Fibroblast of villous mesenchyme (primary cell): ENCODE data around the gene CARD8. TPM values are rescaled to one million over a fixed set of nuclear protein-coding genes. Genes with fewer than 3 reads are reported as not detected.

Experiments used
- DNase-seq: peaks from one replicate; pipeline ENCODE4 v3.0.0-alpha.2; 2010; ENCODE audit warnings: low read depth
- H3K4me3 ChIP-seq: 2 replicates; pipeline ENCODE4 v1.5.1; 2011; ENCODE audit warnings: low read depth, mild to moderate bottlenecking, low read length
- total RNA-seq: library from RNA; depleted of rRNA; stranded (reverse); fragments of >200 nt; gene quantifications from 2 replicates; pipeline ENCODE4 v1.2.3, GENCODE V29; 2012
- TF ChIP-seq, protein P1 (sequence below): IDR thresholded peaks from 2 replicates; pipeline ENCODE4 v1.5.1; 2012; ENCODE audit warnings: low read depth, mild to moderate bottlenecking, low read length; ENCODE audit not compliant: insufficient read depth

Gene CARD8
- total RNA-seq, 1 donor = 21.2 TPM

DNA sequence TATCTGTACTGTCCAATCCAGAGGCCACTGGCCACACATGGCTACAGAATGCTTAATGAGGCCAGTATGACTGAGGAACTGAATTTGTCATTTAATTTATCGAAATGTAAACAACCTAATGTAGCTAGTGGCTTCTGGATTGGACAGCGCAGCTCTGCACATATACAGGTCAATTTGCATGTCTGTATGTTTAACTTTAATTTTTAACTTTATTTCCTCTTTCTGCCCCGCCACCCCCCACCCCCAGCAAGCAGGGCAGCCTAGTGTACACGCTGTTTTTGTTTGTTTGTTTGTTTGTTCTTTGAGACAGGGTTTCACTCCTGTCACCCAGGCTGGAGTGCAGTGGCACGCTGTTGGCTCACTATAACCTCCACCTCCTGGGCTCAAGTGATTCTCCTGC lies 69.7 kb downstream of the CARD8 start:
- no peak overlapping the region for H3K4me3 ChIP-seq
- TF ChIP-seq, protein P1, sequence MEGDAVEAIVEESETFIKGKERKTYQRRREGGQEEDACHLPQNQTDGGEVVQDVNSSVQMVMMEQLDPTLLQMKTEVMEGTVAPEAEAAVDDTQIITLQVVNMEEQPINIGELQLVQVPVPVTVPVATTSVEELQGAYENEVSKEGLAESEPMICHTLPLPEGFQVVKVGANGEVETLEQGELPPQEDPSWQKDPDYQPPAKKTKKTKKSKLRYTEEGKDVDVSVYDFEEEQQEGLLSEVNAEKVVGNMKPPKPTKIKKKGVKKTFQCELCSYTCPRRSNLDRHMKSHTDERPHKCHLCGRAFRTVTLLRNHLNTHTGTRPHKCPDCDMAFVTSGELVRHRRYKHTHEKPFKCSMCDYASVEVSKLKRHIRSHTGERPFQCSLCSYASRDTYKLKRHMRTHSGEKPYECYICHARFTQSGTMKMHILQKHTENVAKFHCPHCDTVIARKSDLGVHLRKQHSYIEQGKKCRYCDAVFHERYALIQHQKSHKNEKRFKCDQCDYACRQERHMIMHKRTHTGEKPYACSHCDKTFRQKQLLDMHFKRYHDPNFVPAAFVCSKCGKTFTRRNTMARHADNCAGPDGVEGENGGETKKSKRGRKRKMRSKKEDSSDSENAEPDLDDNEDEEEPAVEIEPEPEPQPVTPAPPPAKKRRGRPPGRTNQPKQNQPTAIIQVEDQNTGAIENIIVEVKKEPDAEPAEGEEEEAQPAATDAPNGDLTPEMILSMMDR = no peak
- DNase-seq = no peak

GRCh38 chr19:48183356-48183755 lies 72.4 kb downstream of the CARD8 start:
- TF ChIP-seq, protein P1 = no peak
- no peak for DNase-seq
- no peak overlapping the region for H3K4me3 ChIP-seq

DNA sequence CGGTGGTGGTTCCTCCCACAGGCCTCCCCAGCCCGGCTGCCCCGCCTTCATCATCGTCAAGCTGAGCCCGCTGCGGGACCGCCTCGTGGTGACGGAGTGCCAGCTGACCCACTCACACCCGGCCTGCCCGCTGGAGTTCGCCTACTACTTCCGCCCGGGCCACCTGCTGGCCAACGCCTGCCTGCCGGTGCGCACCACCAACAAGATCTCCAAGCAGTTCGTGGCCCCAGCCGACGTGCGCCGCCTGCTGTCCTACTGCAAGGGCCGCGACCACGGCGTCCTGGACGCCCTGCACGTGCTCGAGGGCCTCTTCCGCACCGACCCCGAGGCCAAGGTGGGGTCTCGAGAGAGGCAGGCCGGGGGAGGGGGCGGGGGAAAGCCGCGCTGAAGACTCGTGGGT lies 73.3 kb downstream of the CARD8 start:
- TF ChIP-seq, protein P1 = no peak
- no peak for DNase-seq
- no peak overlapping the region for H3K4me3 ChIP-seq

DNA sequence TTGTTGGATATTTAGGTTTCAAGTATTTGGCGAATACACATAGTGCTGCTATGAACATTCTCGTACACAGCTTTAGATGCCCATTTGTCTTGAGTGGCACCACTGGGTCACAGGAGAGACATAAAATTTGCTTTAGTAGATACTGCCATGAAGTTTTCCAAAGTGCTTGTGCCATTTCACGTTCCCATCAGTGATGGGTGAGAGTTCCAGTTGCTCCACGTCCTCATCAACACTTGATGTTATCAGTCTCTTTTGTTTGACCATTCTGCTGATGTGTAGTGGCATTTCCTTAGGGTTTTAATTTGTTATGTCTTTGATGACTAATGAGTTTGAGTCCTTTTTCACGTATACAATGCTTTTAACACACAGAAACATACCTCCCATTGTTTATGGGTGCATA lies 74.2 kb downstream of the CARD8 start:
- TF ChIP-seq, protein P1 = no peak
- DNase-seq = no peak
- no peak overlapping the region for H3K4me3 ChIP-seq

DNA sequence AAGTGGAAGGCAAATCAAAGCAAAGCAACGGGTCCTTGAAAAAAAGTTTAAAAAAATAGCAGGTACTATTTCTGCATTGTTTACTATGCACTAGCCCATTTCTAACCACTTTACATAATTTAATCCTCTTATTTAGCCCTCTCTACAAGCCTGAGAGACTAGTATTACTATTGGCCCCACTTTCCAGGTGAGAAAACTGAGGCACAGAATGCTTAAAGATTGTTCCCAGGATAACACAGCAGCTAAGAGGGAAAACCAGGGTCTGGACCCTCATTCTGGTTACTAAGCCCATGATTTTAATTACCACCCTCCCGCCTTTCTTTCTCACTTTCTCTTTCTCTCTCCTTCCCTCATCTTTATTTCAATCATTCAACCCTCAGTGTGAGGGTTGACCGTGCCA lies 79.5 kb downstream of the CARD8 start:
- no peak for DNase-seq
- TF ChIP-seq, protein P1 = no peak
- H3K4me3 ChIP-seq = no peak overlapping the region

DNA sequence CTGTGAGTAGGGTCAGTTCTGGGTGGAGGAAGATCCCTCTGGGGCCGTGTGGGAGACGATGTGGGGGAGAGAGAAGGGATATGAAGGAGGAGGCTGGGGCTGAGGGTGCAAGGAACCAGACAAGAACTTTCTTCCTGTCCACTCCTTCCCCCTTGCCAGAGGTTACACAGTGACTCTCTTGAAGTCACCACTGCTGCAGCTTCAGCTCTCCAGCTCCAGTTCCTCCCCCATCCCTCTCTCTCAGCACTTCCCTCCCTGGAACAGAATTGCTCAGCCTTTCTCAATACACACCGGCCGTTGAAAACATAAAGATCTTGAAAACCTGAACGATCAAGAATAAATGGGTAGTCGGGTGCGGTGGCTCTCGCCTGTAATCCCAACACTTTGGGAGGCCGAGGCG lies 80.1 kb downstream of the CARD8 start:
- TF ChIP-seq, protein P1 = no peak
- no peak for DNase-seq
- no peak overlapping the region for H3K4me3 ChIP-seq

GRCh38 chr19:48174445-48175030 lies 81.2 kb downstream of the CARD8 start:
- no peak for DNase-seq
- TF ChIP-seq, protein P1 = no peak
- no peak overlapping the region for H3K4me3 ChIP-seq
